DOHH2 (cell line): Measurements from ENCODE around the gene RCOR1.

ENCODE experiments used
- EZH2phosphoT487 ChIP-seq: fragments of 200-600 bp; sonication (generic); IDR thresholded peaks from 2 replicates; pipeline ENCODE4 v1.6.1; 2017; ENCODE audit warnings: borderline replicate concordance, mild to moderate bottlenecking, antibody characterized with exemption, low read length, moderate library complexity, mixed read lengths
- TF ChIP-seq, protein P1 (sequence below): fragments of 200-600 bp; sonication (generic); IDR thresholded peaks from one replicate; pipeline ENCODE4 v1.5.1; 2014; ENCODE audit warnings: antibody characterized with exemption, mild to moderate bottlenecking, low read depth, low read length; ENCODE audit not compliant: poor library complexity, severe bottlenecking

DNA sequence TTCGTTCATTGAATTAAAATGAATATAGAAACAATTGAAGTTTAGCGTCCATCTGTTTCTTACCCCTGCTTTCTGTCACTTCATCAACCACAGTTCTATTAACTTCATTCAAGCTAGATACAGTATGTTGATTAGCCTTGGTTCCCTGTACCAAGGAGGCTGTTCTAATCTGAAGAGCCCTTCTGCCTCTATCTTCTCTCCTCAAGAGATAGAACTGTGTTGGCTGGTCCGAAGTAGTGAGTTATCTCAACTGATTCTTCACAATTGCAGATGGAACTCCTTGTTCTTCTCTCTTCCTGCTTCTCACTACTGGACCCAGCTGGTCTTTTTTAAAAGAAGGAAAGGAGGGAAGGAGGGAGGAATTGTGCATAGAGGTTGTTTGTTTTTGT is 102.7 kb downstream of the RCOR1 start:
- no peak for TF ChIP-seq EZH2phosphoT487
- TF ChIP-seq, protein P1, sequence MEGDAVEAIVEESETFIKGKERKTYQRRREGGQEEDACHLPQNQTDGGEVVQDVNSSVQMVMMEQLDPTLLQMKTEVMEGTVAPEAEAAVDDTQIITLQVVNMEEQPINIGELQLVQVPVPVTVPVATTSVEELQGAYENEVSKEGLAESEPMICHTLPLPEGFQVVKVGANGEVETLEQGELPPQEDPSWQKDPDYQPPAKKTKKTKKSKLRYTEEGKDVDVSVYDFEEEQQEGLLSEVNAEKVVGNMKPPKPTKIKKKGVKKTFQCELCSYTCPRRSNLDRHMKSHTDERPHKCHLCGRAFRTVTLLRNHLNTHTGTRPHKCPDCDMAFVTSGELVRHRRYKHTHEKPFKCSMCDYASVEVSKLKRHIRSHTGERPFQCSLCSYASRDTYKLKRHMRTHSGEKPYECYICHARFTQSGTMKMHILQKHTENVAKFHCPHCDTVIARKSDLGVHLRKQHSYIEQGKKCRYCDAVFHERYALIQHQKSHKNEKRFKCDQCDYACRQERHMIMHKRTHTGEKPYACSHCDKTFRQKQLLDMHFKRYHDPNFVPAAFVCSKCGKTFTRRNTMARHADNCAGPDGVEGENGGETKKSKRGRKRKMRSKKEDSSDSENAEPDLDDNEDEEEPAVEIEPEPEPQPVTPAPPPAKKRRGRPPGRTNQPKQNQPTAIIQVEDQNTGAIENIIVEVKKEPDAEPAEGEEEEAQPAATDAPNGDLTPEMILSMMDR = no peak
